ENCODE results near the gene VTCN1.
"Not testable (repeated sequence)": the region's sequence is repeated elsewhere in the genome, so short reads cannot be mapped to it uniquely, and the experiment has no call there.

Gene VTCN1

DNA sequence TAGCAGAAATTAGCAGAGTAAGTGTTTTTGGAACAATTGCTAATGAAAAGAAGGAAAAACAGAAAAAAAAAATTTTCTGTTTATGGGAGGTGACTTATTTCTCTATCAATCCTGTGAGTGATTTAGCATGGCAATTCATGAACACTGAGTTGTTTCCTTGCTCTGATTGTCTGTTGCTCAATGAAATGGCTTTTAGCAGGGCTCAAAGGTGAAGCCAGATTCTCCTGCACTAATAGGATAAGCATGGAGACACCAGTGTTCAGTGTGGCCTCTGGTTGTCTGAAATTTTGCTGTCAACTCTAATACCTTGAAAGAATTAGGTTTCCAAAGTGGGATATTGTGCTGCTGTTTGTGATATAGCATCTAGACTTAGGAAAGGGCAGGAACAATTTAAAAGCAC is 105.0 kb downstream of the VTCN1 start:
- no peaks in the 10 kb centered on the region for H3K9me2 ChIP-seq (replicated peaks; ENCODE audit: insufficient read depth, low read length)
- no peaks in the 10 kb centered on the region for H3K4me1 ChIP-seq (ENCODE audit: low read length)
- TF ChIP-seq EZH2phosphoT487 (IDR thresholded peaks at IDR 0.05; ENCODE audit: low read length) (no peak), EZH2 (optimal IDR thresholded peaks at IDR 0.05; ENCODE audit: low read depth, low read length) (no peak)
- TF ChIP-seq, protein P1, sequence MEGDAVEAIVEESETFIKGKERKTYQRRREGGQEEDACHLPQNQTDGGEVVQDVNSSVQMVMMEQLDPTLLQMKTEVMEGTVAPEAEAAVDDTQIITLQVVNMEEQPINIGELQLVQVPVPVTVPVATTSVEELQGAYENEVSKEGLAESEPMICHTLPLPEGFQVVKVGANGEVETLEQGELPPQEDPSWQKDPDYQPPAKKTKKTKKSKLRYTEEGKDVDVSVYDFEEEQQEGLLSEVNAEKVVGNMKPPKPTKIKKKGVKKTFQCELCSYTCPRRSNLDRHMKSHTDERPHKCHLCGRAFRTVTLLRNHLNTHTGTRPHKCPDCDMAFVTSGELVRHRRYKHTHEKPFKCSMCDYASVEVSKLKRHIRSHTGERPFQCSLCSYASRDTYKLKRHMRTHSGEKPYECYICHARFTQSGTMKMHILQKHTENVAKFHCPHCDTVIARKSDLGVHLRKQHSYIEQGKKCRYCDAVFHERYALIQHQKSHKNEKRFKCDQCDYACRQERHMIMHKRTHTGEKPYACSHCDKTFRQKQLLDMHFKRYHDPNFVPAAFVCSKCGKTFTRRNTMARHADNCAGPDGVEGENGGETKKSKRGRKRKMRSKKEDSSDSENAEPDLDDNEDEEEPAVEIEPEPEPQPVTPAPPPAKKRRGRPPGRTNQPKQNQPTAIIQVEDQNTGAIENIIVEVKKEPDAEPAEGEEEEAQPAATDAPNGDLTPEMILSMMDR (IDR thresholded peaks at IDR 0.05; ENCODE audit: low read length) = no peak
- no peaks in the 10 kb centered on the region for H3K27me3 ChIP-seq (replicated peaks; ENCODE audit: insufficient read depth, low read length)
- DNase-seq = no peak
- H3K4me3 ChIP-seq (ENCODE audit: low read length) = no peak overlapping the region
- no peaks in the 10 kb centered on the region for H3K36me3 ChIP-seq (replicated peaks; ENCODE audit: insufficient read depth, low read length)
- H3K9ac ChIP-seq (ENCODE audit: low read length) = no peak overlapping the region
- no peaks in the 10 kb centered on the region for H3K9me3 ChIP-seq (replicated peaks; ENCODE audit: insufficient read depth, low read length)
- H3K27ac ChIP-seq (ENCODE audit: low read length) = no peak overlapping the region
- no peak overlapping the region for H3K4me2 ChIP-seq (ENCODE audit: low read depth, low read length)
- H3K79me2 ChIP-seq (ENCODE audit: low read length) = no peaks in the 10 kb centered on the region
- H4K20me1 ChIP-seq (ENCODE audit: insufficient read depth, low read length) = no peaks in the 10 kb centered on the region
- no peaks in the 10 kb centered on the region for H3F3A ChIP-seq (ENCODE audit: insufficient read depth, low read length)
- H2AFZ ChIP-seq (ENCODE audit: low read length) = no peak overlapping the region

DNA sequence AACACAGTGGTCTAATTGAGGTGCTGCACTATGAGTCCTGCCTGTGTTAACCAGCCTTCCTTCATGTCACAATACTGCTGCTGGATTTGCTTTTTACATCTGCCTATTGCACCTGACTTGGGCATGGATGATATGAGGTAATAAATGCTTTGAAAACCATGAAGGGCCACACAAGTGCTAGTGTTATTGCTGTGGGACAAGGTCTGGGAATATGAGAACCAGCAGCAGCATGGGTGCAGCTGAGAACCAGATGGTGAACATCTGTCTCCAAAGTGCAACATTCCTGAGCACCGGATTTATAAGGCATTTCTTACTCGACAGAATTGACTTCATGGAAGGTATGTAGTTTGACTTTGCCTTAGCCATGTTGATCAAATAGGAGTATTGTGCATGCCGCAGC is 105.7 kb downstream of the VTCN1 start:
- Histone ChIP-seq H3K36me3 (replicated peaks; ENCODE audit: insufficient read depth, low read length) (no peaks in the 10 kb centered on the region), H3K4me2 (ENCODE audit: low read depth, low read length) (no peak overlapping the region), H3K4me3 (ENCODE audit: low read length) (no peak overlapping the region), H3K9ac (ENCODE audit: low read length) (no peak overlapping the region), H3K27me3 (replicated peaks; ENCODE audit: insufficient read depth, low read length) (no peaks in the 10 kb centered on the region), H2AFZ (ENCODE audit: low read length) (no peak overlapping the region), H3F3A (ENCODE audit: insufficient read depth, low read length) (no peaks in the 10 kb centered on the region), H4K20me1 (ENCODE audit: insufficient read depth, low read length) (no peaks in the 10 kb centered on the region), H3K9me3 (replicated peaks; ENCODE audit: insufficient read depth, low read length) (no peaks in the 10 kb centered on the region), H3K9me2 (replicated peaks; ENCODE audit: insufficient read depth, low read length) (no peaks in the 10 kb centered on the region), H3K27ac (ENCODE audit: low read length) (no peak overlapping the region), H3K4me1 (ENCODE audit: low read length) (no peaks in the 10 kb centered on the region), H3K79me2 (ENCODE audit: low read length) (no peaks in the 10 kb centered on the region)
- no peak for DNase-seq
- TF ChIP-seq EZH2phosphoT487 (IDR thresholded peaks at IDR 0.05; ENCODE audit: low read length) (no peak), EZH2 (optimal IDR thresholded peaks at IDR 0.05; ENCODE audit: low read depth, low read length) (no peak)
- TF ChIP-seq, protein P1 (IDR thresholded peaks at IDR 0.05; ENCODE audit: low read length) = no peak

- Histone ChIP-seq H3K4me1 (ENCODE audit: low read length) (peaks cover 20% of the 10 kb centered on the region), H3F3A (ENCODE audit: insufficient read depth, low read length) (peaks cover 17% of the 10 kb centered on the region)
- not testable (repeated sequence) for H3K9me3 ChIP-seq (replicated peaks; ENCODE audit: insufficient read depth, low read length); H3K4me2 ChIP-seq (ENCODE audit: low read depth, low read length); H3K79me2 ChIP-seq (ENCODE audit: low read length); H3K4me3 ChIP-seq (ENCODE audit: low read length); H3K9me2 ChIP-seq (replicated peaks; ENCODE audit: insufficient read depth, low read length); H3K36me3 ChIP-seq (replicated peaks; ENCODE audit: insufficient read depth, low read length); H4K20me1 ChIP-seq (ENCODE audit: insufficient read depth, low read length); H2AFZ ChIP-seq (ENCODE audit: low read length); H3K9ac ChIP-seq (ENCODE audit: low read length); DNase-seq; H3K27me3 ChIP-seq (replicated peaks; ENCODE audit: insufficient read depth, low read length); H3K27ac ChIP-seq (ENCODE audit: low read length)
Measured at GRCh38 chr1:117101858-117102257, 108.9 kb downstream of the VTCN1 start.

- Histone ChIP-seq H3K9me2 (replicated peaks; ENCODE audit: insufficient read depth, low read length) (no peaks in the 10 kb centered on the region), H3K27me3 (replicated peaks; ENCODE audit: insufficient read depth, low read length) (no peaks in the 10 kb centered on the region), H3K79me2 (ENCODE audit: low read length) (no peaks in the 10 kb centered on the region), H2AFZ (ENCODE audit: low read length) (no peak overlapping the region), H3F3A (ENCODE audit: insufficient read depth, low read length) (peaks cover 17% of the 10 kb centered on the region), H3K4me1 (ENCODE audit: low read length) (peaks cover 23% of the 10 kb centered on the region), H3K36me3 (replicated peaks; ENCODE audit: insufficient read depth, low read length) (no peaks in the 10 kb centered on the region), H3K4me3 (ENCODE audit: low read length) (no peak overlapping the region), H3K9me3 (replicated peaks; ENCODE audit: insufficient read depth, low read length) (no peaks in the 10 kb centered on the region), H3K9ac (ENCODE audit: low read length) (no peak overlapping the region), H3K4me2 (ENCODE audit: low read depth, low read length) (no peak overlapping the region), H3K27ac (ENCODE audit: low read length) (no peak overlapping the region), H4K20me1 (ENCODE audit: insufficient read depth, low read length) (no peaks in the 10 kb centered on the region)
- TF ChIP-seq EZH2phosphoT487 (IDR thresholded peaks at IDR 0.05; ENCODE audit: low read length) (no peak), EZH2 (optimal IDR thresholded peaks at IDR 0.05; ENCODE audit: low read depth, low read length) (no peak)
- TF ChIP-seq, protein P1 (IDR thresholded peaks at IDR 0.05; ENCODE audit: low read length) = no peak
- DNase-seq = no peak
Measured at GRCh38 chr1:117101334-117101733, 109.4 kb downstream of the VTCN1 start.
